Body of pancreas (tissue), 4 donors: ENCODE measurements around the gene SLC35A3. TPM values are rescaled to one million over a fixed set of nuclear protein-coding genes. Genes with fewer than 3 reads are reported as not detected.
"Not testable (repeated sequence)": the region's sequence is repeated elsewhere in the genome, so short reads cannot be mapped to it uniquely, and the experiment has no call there.

ENCODE experiments used
- ATAC-seq: fragments of 150-250 bp; one replicate; pipeline ENCODE4 v1.9.1; 2016
- DNase-seq, 4 donors: peaks; one replicate each; pipeline ENCODE4 v3.0.0-alpha.2; 2019
- H3K27ac ChIP-seq, 4 donors: fragments of 200-600 bp; sonication (generic); 1 replicate in 3 of 4; 2 replicates in 1 of 4; pipeline versions ENCODE4 v1.5.1 to v1.6.1; 2016 to 2019; ENCODE audit warnings: mild to moderate bottlenecking in 1 of 4, mixed read lengths in 1 of 4, moderate library complexity in 1 of 4
- H3K27me3 ChIP-seq, 2 donors: fragments of 200-600 bp; sonication (generic); one replicate each; pipeline ENCODE4 v1.6.0; 2016; ENCODE audit warnings: mild to moderate bottlenecking in 1 of 2
- H3K36me3 ChIP-seq, 2 donors: fragments of 200-600 bp; sonication (generic); replicated peaks in 1 of 2; 2 replicates each; pipeline ENCODE4 v1.5.1; 2016; ENCODE audit warnings: low read depth in 2 of 2; ENCODE audit not compliant: insufficient read depth in 1 of 2
- H3K4me1 ChIP-seq: fragments of 200-600 bp; sonication (generic); one replicate; pipeline ENCODE4 v1.6.0; 2016
- H3K4me3 ChIP-seq, 2 donors: fragments of 200-600 bp; sonication (generic); 1 replicate in 1 of 2; 2 replicates in 1 of 2; pipeline ENCODE4 v1.5.1; 2016 to 2019
- H3K9me3 ChIP-seq, 3 donors: fragments of 200-600 bp; sonication (generic); 1 replicate in 2 of 3; 2 replicates in 1 of 3; pipeline ENCODE4 v1.5.1; 2016
- POLR2A ChIP-seq, 3 donors: fragments of 450-650 bp; IDR thresholded peaks; one replicate each; pipeline ENCODE4 v1.6.1; 2016; ENCODE audit warnings: antibody characterized with exemption in 3 of 3, mild to moderate bottlenecking in 2 of 3
- WGBS, 2 donors: methylation state at CpG; one replicate each; pipeline ENCODE4 v1.1.5; 2017; 5-methylcytosine and 5-hydroxymethylcytosine counted together
- intact Hi-C: fragments of 100-400 bp; cut with DNase I; formaldehyde crosslinking; loops from one replicate; pipeline ENCODE4 v1.15.1; 2023
- total RNA-seq, 2 donors: library from RNA; depleted of rRNA; stranded (reverse); fragments of >200 nt; gene quantifications; one replicate each; pipeline ENCODE4 v1.1.0, GENCODE V29; 2016
- TF ChIP-seq, protein P1 (sequence below), 7 experiments: fragments of 450-650 bp in 4 of 7; fragments of 200-600 bp in 3 of 7; sonication (generic) in 3 of 7; IDR thresholded peaks; one replicate each; pipeline ENCODE4 v1.5.1; 2016 to 2019; ENCODE audit warnings: antibody characterized with exemption in 7 of 7

Gene SLC35A3
- total RNA-seq, 2 donors from 2014 or later: 11.5 to 26.5 TPM

DNA sequence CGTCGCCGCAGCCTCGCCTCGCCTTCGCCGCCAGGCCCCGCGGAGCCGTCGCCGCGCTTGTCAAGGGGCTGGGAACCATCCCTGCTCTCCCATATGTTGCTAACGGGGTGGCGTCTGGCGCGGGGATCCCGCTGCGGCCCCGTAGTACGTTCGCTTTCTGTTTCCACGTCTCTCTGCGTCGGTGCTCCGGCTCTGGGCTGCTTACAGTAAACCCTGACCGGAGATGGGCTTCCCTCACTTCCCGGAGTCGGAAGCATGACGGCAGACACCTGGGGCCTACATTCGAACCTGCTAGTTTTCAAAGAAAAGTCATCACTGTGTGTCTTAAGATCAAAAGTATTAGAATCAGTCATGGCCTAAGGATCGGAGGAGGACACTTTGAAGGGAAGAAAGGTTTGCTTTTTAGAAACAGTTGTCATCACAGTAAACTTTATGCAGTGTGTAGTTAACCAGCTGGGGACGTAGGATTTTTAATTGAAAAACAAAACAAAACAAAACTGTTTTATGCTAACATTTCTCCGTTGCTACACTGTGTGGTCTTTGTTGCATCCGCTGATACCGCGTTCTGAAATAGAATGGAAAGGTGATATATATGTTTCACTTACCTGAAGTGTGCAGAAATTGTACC, 69.0 kb downstream of the SLC35A3 start:
- Histone ChIP-seq H3K36me3 (no peaks in the 10 kb centered on the region), H3K4me3 (peak overlapping the region; percentile 58 to 73), H3K9me3 (no peaks in the 10 kb centered on the region), H3K4me1 (peaks cover 42% of the 10 kb centered on the region), H3K27me3 (no peaks in the 10 kb centered on the region), H3K27ac (peak overlapping the region; percentile 96 to 97 (median 97))
- ATAC-seq (peak; percentile 66), DNase-seq (peak; percentile 69 to 82 (median 72))
- 0 to 4% methylated on average over 6 to 31 of the region's 37 CpGs for WGBS, 2 donors
- intact Hi-C loops: no loop called here
- peak; percentile 16 to 40 (median 24) for TF ChIP-seq POLR2A (IDR thresholded peaks at IDR 0.05)
- TF ChIP-seq, protein P1, sequence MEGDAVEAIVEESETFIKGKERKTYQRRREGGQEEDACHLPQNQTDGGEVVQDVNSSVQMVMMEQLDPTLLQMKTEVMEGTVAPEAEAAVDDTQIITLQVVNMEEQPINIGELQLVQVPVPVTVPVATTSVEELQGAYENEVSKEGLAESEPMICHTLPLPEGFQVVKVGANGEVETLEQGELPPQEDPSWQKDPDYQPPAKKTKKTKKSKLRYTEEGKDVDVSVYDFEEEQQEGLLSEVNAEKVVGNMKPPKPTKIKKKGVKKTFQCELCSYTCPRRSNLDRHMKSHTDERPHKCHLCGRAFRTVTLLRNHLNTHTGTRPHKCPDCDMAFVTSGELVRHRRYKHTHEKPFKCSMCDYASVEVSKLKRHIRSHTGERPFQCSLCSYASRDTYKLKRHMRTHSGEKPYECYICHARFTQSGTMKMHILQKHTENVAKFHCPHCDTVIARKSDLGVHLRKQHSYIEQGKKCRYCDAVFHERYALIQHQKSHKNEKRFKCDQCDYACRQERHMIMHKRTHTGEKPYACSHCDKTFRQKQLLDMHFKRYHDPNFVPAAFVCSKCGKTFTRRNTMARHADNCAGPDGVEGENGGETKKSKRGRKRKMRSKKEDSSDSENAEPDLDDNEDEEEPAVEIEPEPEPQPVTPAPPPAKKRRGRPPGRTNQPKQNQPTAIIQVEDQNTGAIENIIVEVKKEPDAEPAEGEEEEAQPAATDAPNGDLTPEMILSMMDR (IDR thresholded peaks at IDR 0.05): no peak

DNA sequence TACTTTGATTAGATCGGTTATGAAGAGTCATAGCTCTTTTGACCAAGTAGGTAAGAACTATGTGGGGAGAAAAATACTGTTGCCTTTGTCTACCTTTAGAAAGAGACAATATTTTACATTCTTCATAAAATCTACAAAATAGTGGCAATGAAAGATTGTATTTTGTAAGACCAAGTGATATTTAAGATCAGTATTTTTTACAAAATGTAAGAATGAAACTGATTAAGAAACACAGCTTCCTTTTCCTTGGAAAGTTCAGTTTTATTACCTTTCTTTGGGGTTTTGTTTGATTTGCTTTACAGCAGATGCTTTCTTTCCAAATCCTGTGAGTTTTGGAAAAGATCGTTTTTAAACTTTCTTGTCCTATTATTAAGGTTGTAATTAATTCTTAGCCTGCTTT, 69.8 kb downstream of the SLC35A3 start:
- DNase-seq: no peak
- peaks cover 42% of the 10 kb centered on the region for H3K4me1 ChIP-seq
- peak overlapping the region in 3 of 4 donors; percentile 96 to 97 (median 97) for H3K27ac ChIP-seq
- intact Hi-C loops: no loop called here
- no peaks in the 10 kb centered on the region for H3K9me3 ChIP-seq
- no peaks in the 10 kb centered on the region for H3K27me3 ChIP-seq
- no peaks in the 10 kb centered on the region for H3K36me3 ChIP-seq
- TF ChIP-seq, protein P1 (IDR thresholded peaks at IDR 0.05): no peak
- TF ChIP-seq POLR2A (IDR thresholded peaks at IDR 0.05): no peak
- H3K4me3 ChIP-seq: peak overlapping the region in 1 of 2 donors; percentile 58
- 3 to 6% methylated on average over 2 of the region's 2 CpGs for WGBS, 2 donors
- no peak for ATAC-seq

DNA sequence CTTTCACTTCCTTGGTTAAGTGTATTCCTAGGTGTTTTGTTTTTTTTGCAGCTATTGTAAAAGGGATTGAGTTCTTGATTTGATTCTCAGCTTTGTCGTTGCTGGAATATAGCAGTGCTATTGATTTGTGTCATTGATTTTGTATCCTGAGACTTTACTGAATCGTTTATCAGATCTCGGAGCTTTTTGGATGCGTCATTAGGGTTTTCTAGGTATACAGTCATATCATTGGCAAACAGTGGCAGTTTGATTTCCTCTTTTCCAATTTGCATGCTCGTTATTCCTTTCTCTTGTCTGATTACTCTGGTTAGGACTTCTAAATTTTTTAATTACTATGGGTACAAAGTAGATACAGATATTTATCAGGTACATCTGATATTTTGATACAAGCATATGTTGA, 75.4 kb downstream of the SLC35A3 start:
- ATAC-seq (no peak), DNase-seq (no peak)
- peaks cover 48% of the 10 kb centered on the region for H3K4me1 ChIP-seq

DNA sequence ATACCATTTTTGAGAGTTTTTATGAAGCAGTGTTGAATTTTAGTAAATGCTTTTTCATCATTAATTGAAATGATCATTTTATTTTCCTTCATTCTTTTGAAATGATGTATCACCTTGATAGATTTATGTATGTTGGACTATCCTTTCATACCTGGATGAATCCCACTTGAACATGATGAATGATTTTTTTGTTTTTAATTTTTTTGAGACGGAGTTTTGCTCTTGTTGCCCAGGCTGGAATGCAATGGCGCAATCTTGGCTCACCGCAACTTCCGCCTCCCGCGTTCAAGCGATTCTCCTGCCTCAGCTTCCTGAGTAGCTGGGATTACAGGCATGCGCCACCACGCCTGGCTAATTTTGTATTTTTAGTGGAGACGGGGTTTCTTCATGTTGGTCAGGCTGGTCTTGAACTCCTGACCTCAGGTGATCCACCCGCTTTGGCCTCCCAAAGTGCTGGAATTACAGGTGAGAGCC, 77.5 kb downstream of the SLC35A3 start:
- H3K27me3 ChIP-seq, H3K9me3 ChIP-seq, H3K4me3 ChIP-seq, ATAC-seq, H3K27ac ChIP-seq, H3K36me3 ChIP-seq, DNase-seq, intact Hi-C loops: not testable (repeated sequence)
- WGBS, 2 donors: 95 to 96% methylated on average over 11 of the region's 11 CpGs
- H3K4me1 ChIP-seq: peaks cover 31% of the 10 kb centered on the region

More for the DNA sequence above, 75.4 kb downstream of the SLC35A3 start:
- H3K9me3 ChIP-seq: no peaks in the 10 kb centered on the region
- H3K27ac ChIP-seq: no peak overlapping the region
- no peak for TF ChIP-seq POLR2A (IDR thresholded peaks at IDR 0.05)
- TF ChIP-seq, protein P1 (IDR thresholded peaks at IDR 0.05): no peak
- H3K36me3 ChIP-seq: no peaks in the 10 kb centered on the region
- intact Hi-C loops: no loop called here
- H3K4me3 ChIP-seq: no peak overlapping the region
- 57 to 73% methylated on average over 5 of the region's 5 CpGs for WGBS, 2 donors
- no peaks in the 10 kb centered on the region for H3K27me3 ChIP-seq

DNA sequence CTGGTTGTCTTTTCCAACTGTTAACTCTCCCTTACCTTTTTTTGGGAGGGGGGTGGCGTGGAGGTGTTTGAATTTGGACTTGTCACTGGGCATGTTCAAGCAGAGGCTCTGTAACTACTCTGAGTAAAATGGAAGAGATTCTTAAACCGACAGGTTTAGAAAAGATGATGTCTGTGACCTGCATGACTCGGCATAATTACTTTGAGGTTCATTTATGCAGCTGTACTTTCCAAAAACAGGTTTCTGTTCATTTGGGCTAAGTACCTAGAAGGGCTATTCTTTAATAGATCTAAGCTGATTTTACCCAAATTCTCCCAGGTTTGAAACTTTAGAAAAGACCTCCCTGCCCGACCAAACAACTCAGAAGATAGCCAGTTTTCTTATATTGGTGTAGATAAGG, 80.3 kb downstream of the SLC35A3 start:
- ATAC-seq (no peak), DNase-seq (no peak)
- TF ChIP-seq POLR2A (IDR thresholded peaks at IDR 0.05): no peak
- TF ChIP-seq, protein P1 (IDR thresholded peaks at IDR 0.05): no peak
- Histone ChIP-seq H3K4me1 (peaks cover 29% of the 10 kb centered on the region), H3K4me3 (no peak overlapping the region), H3K27ac (no peak overlapping the region), H3K36me3 (no peaks in the 10 kb centered on the region), H3K9me3 (no peaks in the 10 kb centered on the region), H3K27me3 (no peaks in the 10 kb centered on the region)
- 78 to 85% methylated on average over 4 of the region's 4 CpGs for WGBS, 2 donors
- intact Hi-C loops: no loop called here
